Measurements from ENCODE around the gene CPNE4. TPM values are rescaled to one million over a fixed set of nuclear protein-coding genes. Genes with fewer than 3 reads are reported as not detected.
"Not testable (repeated sequence)": the region's sequence is repeated elsewhere in the genome, so short reads cannot be mapped to it uniquely, and the experiment has no call there.

CPNE4 gene
- total and polyA plus RNA-seq, 2 donors (not counting 3 experiments of a cell fraction or from before 2014, with no cell fraction given) = not detected

DNA sequence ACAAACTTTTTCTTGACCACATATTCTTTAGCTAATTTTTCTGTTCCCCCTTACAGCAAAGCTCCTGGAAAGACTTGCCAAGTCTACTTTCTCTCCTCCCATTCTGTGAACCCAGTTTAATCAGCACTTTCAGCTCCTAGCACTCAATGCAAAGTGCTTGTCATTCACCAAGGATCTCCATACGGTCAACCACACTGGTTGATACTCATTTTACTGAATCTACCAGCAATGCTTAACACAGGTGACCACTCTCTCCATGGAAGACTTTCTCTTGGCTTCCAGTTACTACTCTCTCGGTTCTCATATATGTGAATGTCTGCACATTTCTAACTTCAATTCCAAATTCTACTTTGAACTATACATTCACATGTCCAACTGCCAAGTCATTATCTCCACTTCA is 543.7 kb downstream of the CPNE4 start:
- POLR2A ChIA-PET = no interaction called here
- Histone ChIP-seq H3K4me3 (replicated peaks in 1 of 3; ENCODE audit: insufficient read depth in 1 of 3, low read depth in 1 of 3, low read length in 3 of 3) (no peak overlapping the region), H4K20me1 (replicated peaks; ENCODE audit: control insufficient read depth, extremely low read depth, insufficient read depth, low read length) (no peaks in the 10 kb centered on the region), H3K4me2 (ENCODE audit: insufficient read depth, low read length) (no peak overlapping the region), H3K9me1 (replicated peaks; ENCODE audit: control insufficient read depth, extremely low read depth, insufficient read depth, low read length) (no peaks in the 10 kb centered on the region), H2AFZ (ENCODE audit: low read depth, low read length) (no peak overlapping the region), H3K4me1 (ENCODE audit: control insufficient read depth, extremely low read depth, insufficient read depth, low read length) (no peaks in the 10 kb centered on the region), H3K36me3 (ENCODE audit: control insufficient read depth in 2 of 2, extremely low read depth in 1 of 2, insufficient read depth in 2 of 2, low read length in 2 of 2) (peaks cover 0 to 13% of the 10 kb centered on the region in 2 experiments), H3K27me3 (ENCODE audit: control insufficient read depth in 2 of 2, insufficient read depth in 2 of 2, low read length in 2 of 2) (no peaks in the 10 kb centered on the region), H3K79me2 (ENCODE audit: control insufficient read depth, insufficient read depth, low read length) (peaks cover 4% of the 10 kb centered on the region), H3K27ac (ENCODE audit: insufficient read depth, low read depth, low read length) (no peak overlapping the region), H3K9ac (replicated peaks; ENCODE audit: extremely low read depth, insufficient read depth, low read length) (no peak overlapping the region), H3K9me3 (replicated peaks; ENCODE audit: control insufficient read depth, insufficient read depth, low read length) (no peaks in the 10 kb centered on the region)
- FAIRE-seq (no peak), DNase-seq (ENCODE audit: low read depth, low spot score) (no peak)
- TF ChIP-seq FOS (IDR thresholded peaks at IDR 0.05; ENCODE audit: borderline replicate concordance, insufficient read depth, low read length) = no peak
- no peak for TF ChIP-seq POLR2A (IDR thresholded peaks at IDR 0.05; ENCODE audit: low read depth, low read length)
- TF ChIP-seq MYC (IDR thresholded peaks at IDR 0.05; ENCODE audit: low read depth, low read length) = no peak
- TF ChIP-seq, protein P1, sequence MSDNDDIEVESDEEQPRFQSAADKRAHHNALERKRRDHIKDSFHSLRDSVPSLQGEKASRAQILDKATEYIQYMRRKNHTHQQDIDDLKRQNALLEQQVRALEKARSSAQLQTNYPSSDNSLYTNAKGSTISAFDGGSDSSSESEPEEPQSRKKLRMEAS (IDR thresholded peaks at IDR 0.05; ENCODE audit: insufficient read depth, insufficient read length) = no peak
- no peak for TF ChIP-seq POLR2AphosphoS5 (IDR thresholded peaks at IDR 0.05; ENCODE audit: insufficient read depth, low read depth, low read length)
- TF ChIP-seq, protein P2, sequence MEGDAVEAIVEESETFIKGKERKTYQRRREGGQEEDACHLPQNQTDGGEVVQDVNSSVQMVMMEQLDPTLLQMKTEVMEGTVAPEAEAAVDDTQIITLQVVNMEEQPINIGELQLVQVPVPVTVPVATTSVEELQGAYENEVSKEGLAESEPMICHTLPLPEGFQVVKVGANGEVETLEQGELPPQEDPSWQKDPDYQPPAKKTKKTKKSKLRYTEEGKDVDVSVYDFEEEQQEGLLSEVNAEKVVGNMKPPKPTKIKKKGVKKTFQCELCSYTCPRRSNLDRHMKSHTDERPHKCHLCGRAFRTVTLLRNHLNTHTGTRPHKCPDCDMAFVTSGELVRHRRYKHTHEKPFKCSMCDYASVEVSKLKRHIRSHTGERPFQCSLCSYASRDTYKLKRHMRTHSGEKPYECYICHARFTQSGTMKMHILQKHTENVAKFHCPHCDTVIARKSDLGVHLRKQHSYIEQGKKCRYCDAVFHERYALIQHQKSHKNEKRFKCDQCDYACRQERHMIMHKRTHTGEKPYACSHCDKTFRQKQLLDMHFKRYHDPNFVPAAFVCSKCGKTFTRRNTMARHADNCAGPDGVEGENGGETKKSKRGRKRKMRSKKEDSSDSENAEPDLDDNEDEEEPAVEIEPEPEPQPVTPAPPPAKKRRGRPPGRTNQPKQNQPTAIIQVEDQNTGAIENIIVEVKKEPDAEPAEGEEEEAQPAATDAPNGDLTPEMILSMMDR (IDR thresholded peaks at IDR 0.05; ENCODE audit: extremely low read depth in 1 of 2, insufficient read depth in 1 of 2, low read depth in 1 of 2, low read length in 2 of 2) = no peak
- TF ChIP-seq GATA2 (IDR thresholded peaks at IDR 0.05; ENCODE audit: insufficient read depth, insufficient read length, low read depth, low read length) = no peak
- CTCF ChIA-PET = interaction anchor here (1.4 kb wide), 1 partner anchor 458 kb away, joined by 3 read pairs; no protein-coding TSS in a partner anchor
- BruUV-seq (replicated peaks) = no TSS peak
- intact Hi-C loops (cut with micrococcal nuclease) (no loop called here), dilution Hi-C loops (cut with MboI; ENCODE audit: extremely low pct_ligation_motif_present, low sequenced_read_pairs) (no loop called here)

DNA sequence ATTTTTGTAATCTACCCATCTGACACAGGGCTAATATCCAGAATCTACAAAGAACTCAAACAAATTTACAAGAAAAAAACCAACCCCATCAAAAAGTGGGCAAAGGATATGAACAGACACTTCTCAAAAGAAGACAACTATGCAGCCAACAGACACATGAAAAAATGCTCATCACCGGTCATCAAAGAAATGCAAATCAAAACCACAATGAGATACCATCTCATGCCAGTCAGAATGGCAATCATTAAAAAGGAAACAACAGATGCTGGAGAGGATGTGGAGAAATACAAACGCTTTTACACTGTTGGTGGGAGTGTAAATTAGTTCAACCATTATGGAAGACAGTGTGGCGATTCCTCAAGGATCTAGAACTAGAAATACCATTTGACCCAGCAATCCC is 548.3 kb downstream of the CPNE4 start:
- H3K4me1 ChIP-seq (ENCODE audit: control insufficient read depth, extremely low read depth, insufficient read depth, low read length); H3K9me3 ChIP-seq (replicated peaks; ENCODE audit: control insufficient read depth, insufficient read depth, low read length); BruUV-seq (replicated peaks); H3K4me2 ChIP-seq (ENCODE audit: insufficient read depth, low read length); FAIRE-seq; H3K27ac ChIP-seq (ENCODE audit: insufficient read depth, low read depth, low read length); POLR2A ChIA-PET; dilution Hi-C loops (cut with MboI; ENCODE audit: extremely low pct_ligation_motif_present, low sequenced_read_pairs); CTCF ChIA-PET; H2AFZ ChIP-seq (ENCODE audit: low read depth, low read length); H3K27me3 ChIP-seq (ENCODE audit: control insufficient read depth in 2 of 2, insufficient read depth in 2 of 2, low read length in 2 of 2); H3K9ac ChIP-seq (replicated peaks; ENCODE audit: extremely low read depth, insufficient read depth, low read length); H4K20me1 ChIP-seq (replicated peaks; ENCODE audit: control insufficient read depth, extremely low read depth, insufficient read depth, low read length); H3K4me3 ChIP-seq (replicated peaks in 1 of 3; ENCODE audit: insufficient read depth in 1 of 3, low read depth in 1 of 3, low read length in 3 of 3); H3K36me3 ChIP-seq (ENCODE audit: control insufficient read depth in 2 of 2, extremely low read depth in 1 of 2, insufficient read depth in 2 of 2, low read length in 2 of 2); intact Hi-C loops (cut with micrococcal nuclease); DNase-seq (ENCODE audit: low read depth, low spot score); H3K9me1 ChIP-seq (replicated peaks; ENCODE audit: control insufficient read depth, extremely low read depth, insufficient read depth, low read length); H3K79me2 ChIP-seq (ENCODE audit: control insufficient read depth, insufficient read depth, low read length): not testable (repeated sequence)

Measured in endothelial cell of umbilical vein (primary cell).